Measurements from ENCODE around the gene DAPK2.

DAPK2 gene

DNA sequence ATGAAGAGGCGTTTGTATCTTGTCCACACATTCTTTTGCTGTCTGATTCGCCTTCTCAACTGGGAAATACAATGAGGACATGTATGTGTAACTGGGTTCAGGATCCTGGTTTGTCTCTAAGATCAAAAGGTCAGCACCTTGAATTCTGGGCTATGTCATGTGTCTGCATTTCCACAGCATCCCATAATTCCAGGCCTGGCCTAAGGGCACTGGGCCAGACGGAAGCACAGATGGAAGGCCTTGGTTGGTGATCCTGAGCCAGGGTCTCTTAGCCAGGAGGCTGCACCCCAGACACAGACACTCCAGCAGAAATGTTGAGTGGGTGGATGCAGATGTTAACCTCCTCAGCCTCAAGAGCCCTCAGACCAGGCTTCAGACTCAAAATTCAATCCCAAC, 188.8 kb downstream of the DAPK2 start:
- DNase-seq, result no peak
